GM18870 (cell line): ENCODE results near the gene NMNAT3.

Experiments used
- ATAC-seq: cut with Tn5 transposase; IDR thresholded peaks from one replicate; pipeline ENCODE4 v1.9.1; 2021; ENCODE audit warnings: moderate library complexity; ENCODE audit not compliant: unreplicated experiment

NMNAT3 gene

GRCh38 chr3:139676108-139676507 lies 1.7 kb downstream of the NMNAT3 start:
- ATAC-seq, result no peak

DNA sequence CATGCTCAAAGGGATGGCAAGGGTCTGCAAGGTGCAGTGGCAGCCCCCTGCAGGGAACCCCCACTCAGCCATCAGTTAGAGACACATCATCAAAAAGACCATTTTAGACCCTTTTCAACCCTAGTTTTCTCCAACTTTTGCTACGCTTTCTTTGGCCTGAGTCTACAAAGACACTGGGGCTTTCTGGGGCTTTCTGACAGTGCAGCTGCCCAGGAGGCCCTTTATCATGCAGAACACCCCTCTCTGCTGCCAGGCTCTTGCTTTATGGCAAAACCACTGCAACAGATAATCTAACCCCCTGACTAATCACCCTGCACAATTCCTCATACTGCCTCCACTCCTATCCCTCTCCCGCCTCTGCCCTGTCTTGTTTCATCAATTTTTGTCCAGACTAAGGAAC lies 2.4 kb downstream of the NMNAT3 start:
- ATAC-seq, result no peak

- no peak for ATAC-seq
These were observed 3.1 kb downstream of the NMNAT3 start for GRCh38 chr3:139674571-139675260.

GRCh38 chr3:139672884-139673283 lies 4.9 kb downstream of the NMNAT3 start:
- ATAC-seq, result no peak

DNA sequence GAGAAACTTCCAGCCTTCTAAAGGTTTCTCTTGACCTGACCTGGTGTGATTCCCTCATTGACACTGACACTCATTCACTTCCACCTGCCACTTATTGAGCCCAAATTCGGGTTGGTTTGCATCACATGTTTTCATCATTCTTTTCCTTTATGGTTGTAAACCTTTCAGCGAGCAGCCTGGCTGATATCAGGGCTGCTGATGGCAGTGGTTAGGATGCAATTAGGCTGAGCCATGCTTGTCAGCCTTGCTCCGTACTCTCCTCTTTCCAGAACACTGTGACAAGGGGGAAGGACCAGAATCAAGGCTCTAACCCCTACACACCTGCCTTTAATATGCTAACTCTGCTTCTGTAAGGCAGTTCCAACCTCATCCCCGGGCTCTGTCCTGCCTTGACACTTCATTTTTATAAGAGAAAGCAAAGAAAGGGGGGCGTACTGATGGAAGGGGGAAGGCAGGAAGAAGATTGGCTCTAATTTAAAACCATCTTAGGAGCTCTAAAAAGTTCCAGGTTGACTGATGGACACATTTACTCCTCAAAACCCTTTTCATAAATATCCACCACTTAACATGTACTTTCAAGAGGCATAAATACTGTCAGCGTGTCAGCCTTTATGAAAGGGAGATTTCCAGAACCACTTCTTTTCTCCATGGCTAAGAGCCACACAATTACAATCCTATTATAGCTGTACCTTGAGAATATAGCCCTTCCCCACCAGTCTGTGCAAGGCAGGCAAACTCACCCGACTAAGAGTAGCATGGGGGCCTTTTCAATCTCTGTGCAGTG lies 5.7 kb downstream of the NMNAT3 start:
- no peak for ATAC-seq

DNA sequence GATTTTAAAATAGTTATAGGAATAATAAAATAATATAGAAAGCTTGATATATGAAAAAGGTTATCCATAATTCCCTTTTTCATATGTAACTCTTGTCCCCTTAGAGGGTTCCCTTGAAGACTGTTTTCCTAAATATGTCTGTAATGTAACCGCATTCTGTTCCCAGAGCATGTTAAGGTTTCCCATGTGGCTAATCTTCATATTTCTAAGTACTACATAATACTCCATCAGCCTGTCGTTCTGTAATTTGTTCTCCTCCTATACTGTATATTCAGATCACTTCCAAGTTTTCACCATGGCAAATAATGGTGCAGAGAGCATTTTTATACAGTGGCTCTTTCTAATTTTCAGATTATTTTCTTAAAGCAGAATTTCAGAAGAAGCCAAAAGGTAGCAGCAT lies 6.7 kb downstream of the NMNAT3 start:
- ATAC-seq, result no peak

DNA sequence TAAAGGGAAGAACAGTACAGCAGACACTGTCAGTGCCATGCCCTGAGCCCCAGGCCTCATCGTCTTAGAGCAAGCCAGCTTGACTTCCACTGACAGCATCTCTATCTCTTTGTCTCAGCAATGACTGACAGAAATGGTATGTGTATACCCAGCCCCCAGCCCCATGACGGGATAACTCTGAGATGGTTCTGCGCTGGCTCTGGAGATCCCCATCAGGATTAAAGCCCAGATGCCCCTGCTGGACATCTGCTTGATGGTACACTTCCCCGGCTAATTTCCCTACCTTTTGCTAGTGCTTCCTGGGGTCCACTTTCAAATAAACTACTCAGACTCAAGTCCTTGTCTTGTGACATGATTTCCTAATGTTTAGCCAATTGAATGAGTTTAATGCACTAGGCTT lies 7.6 kb downstream of the NMNAT3 start:
- no peak for ATAC-seq

- no peak for ATAC-seq
These were observed 9.4 kb downstream of the NMNAT3 start for GRCh38 chr3:139668332-139668731.

- no peak for ATAC-seq
These were observed 12.8 kb downstream of the NMNAT3 start for GRCh38 chr3:139664958-139665357.

GRCh38 chr3:139660269-139660668 lies 17.5 kb downstream of the NMNAT3 start:
- ATAC-seq, result no peak

DNA sequence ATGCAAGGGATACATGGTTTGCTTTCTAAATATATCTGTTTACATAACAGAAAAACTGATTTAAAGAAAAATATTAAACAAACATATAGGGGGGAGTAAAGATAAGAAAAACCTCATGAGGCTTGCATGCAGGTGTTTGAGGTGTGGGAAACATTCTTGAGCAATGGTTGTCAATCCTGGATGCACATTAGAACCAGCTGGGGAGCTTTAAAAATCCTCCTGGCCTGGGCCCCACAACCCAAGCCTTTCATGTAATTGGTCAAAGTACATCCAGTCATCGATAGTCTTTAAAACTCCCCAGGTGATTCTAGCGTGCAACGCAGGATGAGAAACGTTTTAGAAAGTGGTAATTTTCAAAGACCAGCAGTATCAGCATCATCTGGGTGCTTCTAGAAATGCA lies 18.3 kb downstream of the NMNAT3 start:
- no peak for ATAC-seq

GRCh38 chr3:139657936-139658335 lies 19.8 kb downstream of the NMNAT3 start:
- no peak for ATAC-seq

DNA sequence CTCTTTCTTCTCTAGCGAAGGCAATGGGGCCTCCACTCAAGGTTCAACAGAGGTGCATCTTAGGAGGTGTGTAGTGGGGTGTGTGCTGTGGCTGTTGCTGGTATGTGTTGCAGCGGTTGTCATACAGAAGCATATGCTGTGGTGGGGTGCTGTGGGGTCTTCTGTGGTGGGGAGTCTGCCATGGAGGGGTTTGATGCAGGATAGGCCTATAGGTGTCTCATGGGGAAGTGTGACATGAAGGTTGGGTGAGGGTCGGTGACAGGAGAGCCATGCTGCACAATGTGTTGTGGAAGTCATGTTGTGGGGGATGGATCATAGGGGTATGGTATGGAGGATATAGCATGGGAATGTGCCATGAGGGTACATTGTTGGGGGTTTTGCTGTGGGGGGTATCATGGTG lies 20.3 kb downstream of the NMNAT3 start:
- ATAC-seq, result no peak

DNA sequence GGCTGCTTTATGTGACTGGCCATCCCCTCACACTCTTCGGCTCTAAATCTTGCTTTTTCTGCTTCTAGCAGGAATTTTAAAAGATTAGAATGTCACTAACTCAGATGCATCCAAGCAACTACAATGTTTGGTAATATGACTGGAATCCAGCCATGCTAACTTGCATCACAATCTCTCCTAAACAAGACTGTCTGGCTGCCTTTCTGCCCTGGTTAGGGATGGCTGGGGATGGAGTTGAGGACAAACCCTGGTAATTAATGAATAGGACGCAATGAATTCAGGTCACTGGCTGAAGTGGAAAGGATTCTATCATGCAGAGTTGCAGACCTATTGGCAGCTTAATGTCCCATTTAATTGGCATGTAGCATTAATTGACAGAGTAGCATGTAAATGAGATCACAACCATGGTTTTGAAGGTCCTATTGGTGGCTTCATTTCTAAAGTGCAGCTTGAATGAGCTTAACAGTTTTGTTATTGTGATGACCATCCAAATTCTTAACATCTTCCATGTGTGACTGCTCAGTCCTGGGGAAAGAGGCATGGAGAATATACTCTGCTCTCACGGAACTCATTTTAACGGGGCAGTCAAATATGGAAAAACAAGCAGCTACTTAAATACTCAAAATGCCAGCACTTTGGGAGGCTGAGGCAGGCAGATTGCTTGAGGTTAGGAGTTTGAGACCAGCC lies 21.7 kb downstream of the NMNAT3 start:
- no peak for ATAC-seq

- no peak for ATAC-seq
These were observed 23.0 kb downstream of the NMNAT3 start for GRCh38 chr3:139654637-139655365.

DNA sequence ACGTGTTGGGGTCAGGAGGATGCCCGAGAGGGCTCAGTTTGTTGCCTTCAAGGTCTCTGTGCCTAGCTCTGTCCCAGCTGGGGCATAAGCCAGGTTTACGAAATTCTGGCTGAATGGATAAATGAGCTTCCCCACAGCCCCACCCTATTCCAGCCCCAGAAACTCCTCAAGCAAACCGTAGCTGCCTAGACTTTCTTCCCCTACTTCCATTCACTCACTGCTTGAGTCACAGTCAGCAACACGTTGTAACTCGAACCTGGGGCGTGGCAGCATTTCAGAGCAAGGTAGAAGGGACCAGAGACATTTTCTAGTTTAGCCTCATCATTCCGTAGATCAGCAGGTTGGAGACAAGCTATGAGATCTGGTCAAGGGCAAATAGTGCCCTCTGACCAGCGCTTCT lies 24.2 kb downstream of the NMNAT3 start:
- ATAC-seq, result no peak

DNA sequence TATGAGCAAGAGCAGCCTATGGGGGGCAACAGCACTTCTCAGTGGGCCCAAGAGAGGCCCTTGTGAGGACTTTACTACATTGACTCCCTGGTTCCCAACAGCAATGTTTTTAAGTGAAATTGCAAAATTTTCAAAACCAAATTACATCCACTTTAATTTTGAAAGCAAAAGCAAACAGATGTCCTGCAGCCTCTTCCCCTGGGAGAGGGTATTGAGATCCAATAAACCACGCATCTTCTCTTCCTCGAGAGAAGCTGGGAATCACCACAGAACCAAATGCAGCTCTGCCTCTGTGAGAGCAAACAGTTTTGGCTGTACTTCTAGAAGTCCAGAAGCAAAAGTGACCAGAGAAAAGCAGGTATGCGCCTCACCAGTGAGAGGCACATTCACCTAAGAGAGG lies 25.2 kb downstream of the NMNAT3 start:
- no peak for ATAC-seq

DNA sequence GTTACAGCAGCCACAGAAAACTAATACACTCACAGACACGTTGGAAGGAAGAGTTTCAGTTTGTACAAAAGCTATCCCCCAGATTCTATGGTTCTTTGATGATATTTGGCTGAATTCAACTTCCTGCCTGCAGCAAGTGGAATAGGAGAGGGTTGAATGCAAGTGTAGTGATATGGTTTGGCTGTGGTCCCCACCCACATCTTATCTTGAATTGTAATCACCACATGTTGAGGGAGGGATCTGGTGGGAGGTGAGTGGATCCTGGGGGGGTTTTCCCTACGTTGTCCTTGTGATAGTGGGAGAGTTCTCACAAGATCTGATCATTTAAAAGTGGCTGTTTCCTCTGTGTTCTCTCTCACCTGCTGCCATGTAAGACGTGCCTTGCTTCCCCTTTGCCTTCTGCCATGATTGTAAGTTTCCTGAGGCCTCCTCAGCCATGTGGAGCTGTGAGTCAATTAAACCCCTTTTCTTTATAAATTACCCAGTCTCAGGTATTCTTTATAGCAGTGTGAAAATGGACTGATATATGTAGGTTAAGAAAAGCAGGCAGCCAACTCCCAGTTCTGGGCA lies 29.8 kb downstream of the NMNAT3 start:
- no peak for ATAC-seq

- no peak for ATAC-seq
These were observed 31.3 kb downstream of the NMNAT3 start for GRCh38 chr3:139646512-139646911.

- no peak for ATAC-seq
These were observed 34.8 kb downstream of the NMNAT3 start for GRCh38 chr3:139642996-139643395.

DNA sequence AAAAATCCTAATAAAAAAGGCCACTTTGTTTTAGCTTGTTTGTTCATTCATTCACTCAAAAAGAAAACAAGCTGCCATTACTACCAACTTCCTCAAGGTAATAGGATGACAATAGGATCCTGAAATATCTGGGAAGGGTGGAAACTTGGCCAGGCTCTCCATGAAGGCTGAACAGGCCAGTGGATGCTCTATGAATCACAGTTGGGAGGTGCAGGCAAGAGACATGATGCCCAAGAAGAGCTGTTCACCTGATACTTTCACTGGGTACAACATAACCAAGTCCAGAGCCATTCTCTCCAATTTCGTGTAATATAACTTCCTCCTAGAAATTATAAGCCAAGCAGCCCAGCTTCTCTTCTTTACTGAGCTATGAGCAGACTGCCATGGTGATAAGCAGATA lies 37.3 kb downstream of the NMNAT3 start:
- ATAC-seq, result no peak
